A549 (cell line): ENCODE data around the gene GPR142. TPM values are rescaled to one million over a fixed set of nuclear protein-coding genes. Genes with fewer than 3 reads are reported as not detected.
"Not testable (repeated sequence)": the region's sequence is repeated elsewhere in the genome, so short reads cannot be mapped to it uniquely, and the experiment has no call there.

Source experiments
- ATAC-seq, 2 experiments: fragments of 200-7000 bp in 1 of 2; fragments of >200 bp in 1 of 2; cut with Nextera tagmentation in 1 of 2; cut with Tn5 transposase in 1 of 2; 3 replicates each; pipeline versions ENCODE4 v1.8.0 to v1.9.1; 2018 to 2020; ENCODE audit warnings: mild to moderate bottlenecking in 1 of 2, moderate library complexity in 1 of 2
- CTCF ChIA-PET: fragments of 300-600 bp; sonication (Branson Sonifier 250); formaldehyde crosslinking; extraction: SDS; loops from one replicate; lab custom pipeline; 2021; ENCODE audit warnings: antibody characterized with exemption, inconsistent platforms; lab: Yijun Ruan, JAX
- POLR2A ChIA-PET: fragments of 350-600 bp; formaldehyde crosslinking; extraction: SDS; loops from one replicate; lab custom pipeline; 2021; ENCODE audit warnings: antibody characterized with exemption, inconsistent platforms; lab: Yijun Ruan, JAX
- DNase-seq, 2 experiments: peaks; one replicate each; pipeline versions ENCODE4 v3.0.0 to v3.0.0-alpha.2; 2011 to 2016; ENCODE audit warnings: low read depth in 1 of 2, low spot score in 1 of 2
- FAIRE-seq: peaks from 2 replicates; lab custom pipeline; 2011; peaks lifted over from hg19 to GRCh38; lab: Jason Lieb, UNC
- H3K27ac ChIP-seq, 2 experiments: fragments of >200 bp; sonication (Bioruptor Twin); formaldehyde crosslinking; 3 replicates each; pipeline ENCODE4 v1.5.1; 2016 to 2017
- H3K4me1 ChIP-seq: fragments of >200 bp; sonication (Bioruptor Twin); formaldehyde crosslinking; 3 replicates; pipeline ENCODE4 v1.6.1; 2016
- H3K4me2 ChIP-seq: fragments of >200 bp; sonication (Bioruptor Twin); formaldehyde crosslinking; 3 replicates; pipeline ENCODE4 v1.6.1; 2016
- H3K4me3 ChIP-seq: fragments of >200 bp; sonication (Bioruptor Twin); formaldehyde crosslinking; 3 replicates; pipeline ENCODE4 v1.5.1; 2016
- H3K9me3 ChIP-seq: fragments of >200 bp; sonication (Bioruptor Twin); formaldehyde crosslinking; 3 replicates; pipeline ENCODE4 v1.6.1; 2016
- BHLHE40 ChIP-seq: IDR thresholded peaks from 2 replicates; pipeline ENCODE4 v1.6.1; 2012; ENCODE audit warnings: low read depth, low read length, inconsistent platforms
- CBX2 ChIP-seq: fragments of 200-600 bp; sonication (generic); IDR thresholded peaks from 2 replicates; pipeline ENCODE4 v1.6.1; 2016; ENCODE audit warnings: low read depth, mild to moderate bottlenecking, borderline replicate concordance
- CEBPB ChIP-seq, 2 experiments: fragments of >200 bp in 1 of 2; sonication (Bioruptor Twin) in 1 of 2; formaldehyde crosslinking in 1 of 2; IDR thresholded peaks; 2 replicates each; pipeline ENCODE4 v1.6.1; 2012 to 2016
- CHD4 ChIP-seq: fragments of 200-600 bp; sonication (generic); IDR thresholded peaks from 2 replicates; pipeline ENCODE4 v1.6.1; 2016; ENCODE audit warnings: antibody characterized with exemption, mild to moderate bottlenecking, borderline replicate concordance
- E2F6 ChIP-seq: IDR thresholded peaks from 2 replicates; pipeline ENCODE4 v1.6.1; 2012; ENCODE audit warnings: low read depth, borderline replicate concordance
- EHF ChIP-seq: fragments of 250-450 bp; sonication (Bioruptor Pico); IDR thresholded peaks from 2 replicates; pipeline ENCODE4 v1.5.0; 2020; ENCODE audit warnings: mild to moderate bottlenecking
- ESRRA ChIP-seq: fragments of 150-350 bp; IDR thresholded peaks from 2 replicates; pipeline ENCODE4 v1.6.1; 2014; ENCODE audit warnings: mild to moderate bottlenecking, low read length, borderline replicate concordance
- FOSB ChIP-seq: fragments of 250-450 bp; sonication (Bioruptor Pico); IDR thresholded peaks from 2 replicates; pipeline ENCODE4 v1.5.0; 2020; ENCODE audit warnings: mild to moderate bottlenecking, moderate library complexity
- GATA3 ChIP-seq: IDR thresholded peaks from 2 replicates; pipeline ENCODE4 v1.6.1; 2012; ENCODE audit warnings: borderline replicate concordance
- HEYL ChIP-seq: fragments of 250-450 bp; sonication (Bioruptor Pico); IDR thresholded peaks from 2 replicates; pipeline ENCODE4 v1.8.0; 2021; ENCODE audit warnings: mild to moderate bottlenecking, moderate library complexity
- KDM1A ChIP-seq: fragments of 200-600 bp; sonication (generic); IDR thresholded peaks from 2 replicates; pipeline ENCODE4 v1.6.1; 2016; ENCODE audit warnings: low read depth, mild to moderate bottlenecking
- MAFK ChIP-seq: fragments of 450-650 bp; IDR thresholded peaks from 2 replicates; pipeline ENCODE4 v1.6.1; 2014; ENCODE audit not compliant: partially characterized antibody
- MYC ChIP-seq: IDR thresholded peaks from 2 replicates; pipeline ENCODE4 v1.6.1; 2012; ENCODE audit warnings: mild to moderate bottlenecking, inconsistent platforms, low read length, improper control_type of control experiment, borderline replicate concordance
- NFE2L2 ChIP-seq: fragments of 150-350 bp; conservative IDR thresholded peaks from 2 replicates; pipeline ENCODE4 v1.6.1; 2014; ENCODE audit warnings: low read length
- NPAS2 ChIP-seq: fragments of 250-450 bp; sonication (Bioruptor Pico); IDR thresholded peaks from 2 replicates; pipeline ENCODE4 v1.8.0; 2022; ENCODE audit warnings: mild to moderate bottlenecking, moderate library complexity, borderline replicate concordance
- NR3C1 ChIP-seq: fragments of >200 bp; sonication (Bioruptor Twin); formaldehyde crosslinking; IDR thresholded peaks from 3 replicates; pipeline ENCODE4 v1.6.1; 2017
- RARB ChIP-seq: fragments of 250-450 bp; sonication (Bioruptor Pico); IDR thresholded peaks from 2 replicates; pipeline ENCODE4 v1.8.0; 2021; ENCODE audit warnings: mild to moderate bottlenecking, moderate library complexity
- RCOR1 ChIP-seq: fragments of 150-350 bp; IDR thresholded peaks from 2 replicates; pipeline ENCODE4 v1.6.1; 2014; ENCODE audit warnings: antibody characterized with exemption, low read length, low read depth
- REST ChIP-seq: fragments of 200-600 bp; sonication (generic); IDR thresholded peaks from 2 replicates; pipeline ENCODE4 v1.6.1; 2016; ENCODE audit warnings: antibody characterized with exemption, mild to moderate bottlenecking, moderate library complexity
- RFX5 ChIP-seq: fragments of 450-650 bp; IDR thresholded peaks from 2 replicates; pipeline ENCODE4 v1.7.1; 2014; ENCODE audit warnings: antibody characterized with exemption, mild to moderate bottlenecking, moderate library complexity
- RNF2 ChIP-seq: fragments of 200-600 bp; sonication (generic); IDR thresholded peaks from 2 replicates; pipeline ENCODE4 v1.6.1; 2016; ENCODE audit warnings: low read depth, mild to moderate bottlenecking, antibody characterized with exemption, moderate library complexity, borderline replicate concordance
- SMC3 ChIP-seq: fragments of >200 bp; sonication (Bioruptor Twin); formaldehyde crosslinking; IDR thresholded peaks from 3 replicates; pipeline ENCODE4 v1.6.1; 2018; ENCODE audit warnings: inconsistent platforms
- ZFP36 ChIP-seq: fragments of 450-650 bp; IDR thresholded peaks from 2 replicates; pipeline ENCODE4 v1.6.1; 2014; ENCODE audit warnings: borderline replicate concordance; ENCODE audit not compliant: partially characterized antibody
- WGBS: methylation state at CpG from one replicate; pipeline ENCODE4 v1.1.6; 2017; ENCODE audit errors: missing lambda C conversion rate; 5-methylcytosine and 5-hydroxymethylcytosine counted together
- polyA plus RNA-seq, 4 experiments: library from polyadenylated mRNA; depleted of rRNA in 3 of 4; stranded (reverse); fragments of >200 nt; fragmentation: RNase III in 1 of 4; extraction: RNeasy Plus Mini Kit Qiagen cat#74134 plus additional on column Dnase treatment in 1 of 4; gene quantifications; 2 replicates in 3 of 4; 3 replicates in 1 of 4; pipeline ENCODE4 v1.2.3, GENCODE V29; 2011 to 2017
- TF ChIP-seq, protein P1 (sequence below): fragments of >200 bp; sonication (Bioruptor Twin); formaldehyde crosslinking; IDR thresholded peaks from 2 replicates; pipeline ENCODE4 v1.6.1; 2016
- TF ChIP-seq, protein P2 (sequence below): fragments of 450-650 bp; IDR thresholded peaks from 2 replicates; pipeline ENCODE4 v1.6.1; 2014; ENCODE audit warnings: antibody characterized with exemption

The GPR142 gene
- polyA plus RNA-seq, 2 of the 4 experiments (the other 2 are of a cell fraction): not detected

DNA sequence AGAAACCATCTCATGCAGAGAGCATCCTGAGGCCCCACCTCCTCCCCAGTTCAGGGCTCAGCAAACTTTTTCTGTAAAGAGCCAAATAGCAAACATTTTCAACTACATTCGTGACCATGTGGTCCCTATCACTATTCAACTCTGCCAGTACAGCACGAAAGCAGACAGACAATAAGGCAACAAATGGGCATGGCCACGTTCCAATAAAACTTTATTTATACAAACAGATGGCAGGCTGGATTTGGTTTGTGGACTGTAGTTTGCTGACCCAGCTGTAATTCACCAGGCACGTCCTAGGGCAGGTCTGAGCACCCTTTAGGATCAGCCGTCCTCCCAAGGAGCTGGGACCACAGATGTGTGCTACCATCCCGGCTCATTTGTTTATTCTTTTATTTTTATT, 37.5 kb downstream of the GPR142 start:
- DNase-seq (no peak), ATAC-seq (no peak), FAIRE-seq (no peak)
- TF ChIP-seq NR3C1 (no peak), MAFK (peak; percentile 48), CHD4 (no peak), NPAS2 (CRISPR knock-in tag) (no peak)
- WGBS: 63% methylated on average over 6 of the region's 6 CpGs
- Histone ChIP-seq H3K9me3 (no peaks in the 10 kb centered on the region), H3K27ac (no peak overlapping the region), H3K4me1 (peaks cover 15% of the 10 kb centered on the region), H3K4me3 (no peak overlapping the region), H3K4me2 (no peak overlapping the region)
- CTCF ChIA-PET: interaction anchor here (0.6 to 15.2 kb wide), 6 partner anchors 11 to 213 kb away, joined by 3 to 138 read pairs (median 10); no protein-coding TSS in a partner anchor
- POLR2A ChIA-PET: no interaction called here

DNA sequence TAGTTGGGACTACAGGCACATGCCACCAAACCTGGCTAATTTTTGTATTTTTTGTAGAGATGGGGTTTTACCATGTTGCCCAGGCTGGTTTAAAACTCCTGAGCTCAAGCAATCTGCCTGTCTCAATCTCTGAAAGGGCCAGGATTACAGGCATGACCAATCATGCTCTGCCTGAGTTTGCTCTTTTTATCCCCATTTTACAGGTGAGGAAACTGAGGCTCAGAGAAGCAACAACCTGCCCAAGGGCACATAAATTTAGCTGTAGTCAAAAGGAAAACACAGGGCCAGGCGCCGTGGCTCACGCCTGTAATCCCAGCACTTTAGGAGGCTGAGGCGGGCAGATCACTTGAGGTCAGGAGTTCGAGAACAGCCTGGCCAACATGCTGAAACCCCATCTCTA, 38.0 kb downstream of the GPR142 start:
- not testable (repeated sequence) for ATAC-seq

DNA sequence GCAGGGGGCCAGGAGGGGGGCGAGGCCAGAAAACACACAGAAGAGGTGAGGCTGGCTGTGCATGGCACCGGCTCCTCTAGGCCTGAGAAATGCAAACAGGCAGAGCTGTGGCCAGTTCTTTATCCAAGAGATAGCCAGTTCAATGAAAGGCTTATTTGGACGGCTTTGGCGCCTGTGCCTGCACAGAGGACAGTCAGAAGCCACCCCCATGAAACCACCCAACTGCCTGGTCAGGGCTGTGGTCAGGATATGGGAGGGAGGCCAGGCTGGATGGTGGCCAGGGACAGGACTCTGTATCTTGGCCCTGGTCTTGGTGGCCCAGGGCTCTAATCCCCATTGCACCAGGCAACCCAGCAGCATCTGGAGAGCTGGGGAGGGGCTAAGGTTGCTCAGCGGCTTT, 40.1 kb downstream of the GPR142 start:
- Histone ChIP-seq H3K4me3 (no peak overlapping the region), H3K4me1 (peaks cover 15% of the 10 kb centered on the region), H3K4me2 (no peak overlapping the region), H3K27ac (peak overlapping the region in 1 of 2 experiments; percentile 61; a peak in 1 of 6 replicates), H3K9me3 (no peaks in the 10 kb centered on the region)
- ATAC-seq: no peak; a peak in 3 of 6 replicates
- no peak for DNase-seq
- 71% methylated on average over 5 of the region's 5 CpGs for WGBS
- FAIRE-seq: no peak
- no peak for TF ChIP-seq RNF2
- TF ChIP-seq, protein P1, sequence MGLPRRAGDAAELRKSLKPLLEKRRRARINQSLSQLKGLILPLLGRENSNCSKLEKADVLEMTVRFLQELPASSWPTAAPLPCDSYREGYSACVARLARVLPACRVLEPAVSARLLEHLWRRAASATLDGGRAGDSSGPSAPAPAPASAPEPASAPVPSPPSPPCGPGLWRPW: no peak
- no peak for TF ChIP-seq GATA3
- POLR2A ChIA-PET: interaction anchor here (1.3 to 1.4 kb wide), 2 partner anchors 9 to 23 kb away, joined by 4 to 5 read pairs; no protein-coding TSS in a partner anchor
- CTCF ChIA-PET: interaction anchor here (0.6 to 15.2 kb wide), 16 partner anchors 11 to 207 kb away, joined by 3 to 138 read pairs (median 8); partner anchors contain the start of gene GPR142

More for the DNA sequence above, 38.0 kb downstream of the GPR142 start:
- POLR2A ChIA-PET, H3K27ac ChIP-seq, FAIRE-seq, H3K4me3 ChIP-seq, H3K4me2 ChIP-seq, H3K9me3 ChIP-seq, DNase-seq: not testable (repeated sequence)
- H3K4me1 ChIP-seq: peaks cover 15% of the 10 kb centered on the region
- CTCF ChIA-PET: interaction anchor here (0.6 to 15.2 kb wide), 5 partner anchors 12 to 213 kb away, joined by 3 to 138 read pairs (median 8); no protein-coding TSS in a partner anchor
- WGBS: 89% methylated on average over 5 of the region's 5 CpGs

DNA sequence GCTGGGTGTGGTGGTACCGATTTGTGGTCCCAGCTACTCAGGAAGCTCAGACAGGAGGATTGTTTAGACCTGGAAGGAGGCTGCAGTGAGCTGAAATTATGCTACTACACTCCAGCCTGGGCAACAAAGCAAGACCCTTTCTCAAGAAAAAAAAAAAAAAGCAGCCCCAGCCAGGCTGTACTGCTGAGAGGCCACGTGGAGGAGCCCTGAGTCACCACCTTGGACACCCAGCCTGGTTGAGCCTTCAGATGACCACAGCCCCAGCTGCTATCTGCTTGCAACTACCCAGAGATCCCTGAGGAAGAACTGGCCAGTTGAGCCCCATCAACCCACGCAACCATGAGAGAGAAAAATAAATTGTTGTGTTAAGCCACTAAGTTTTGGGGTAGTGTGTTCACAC, 41.0 kb downstream of the GPR142 start:
- 37% methylated on average over 3 of the region's 3 CpGs for WGBS
- peak; percentile 75 to 78 for DNase-seq
- FAIRE-seq: no peak
- no peaks in the 10 kb centered on the region for H3K9me3 ChIP-seq
- peak; percentile 94 to 97 for ATAC-seq
- CTCF ChIA-PET: interaction anchor here (0.6 to 15.2 kb wide), 21 partner anchors 9 to 1150 kb away, joined by 3 to 138 read pairs (median 5); partner anchors contain the start of gene GPR142
- H3K4me1 ChIP-seq: peaks cover 15% of the 10 kb centered on the region
- H3K4me2 ChIP-seq: peak overlapping the region; percentile 28; the same call in 1 of the 3 replicates
- POLR2A ChIA-PET: interaction anchor here (0.6 to 1.4 kb wide), 5 partner anchors 8 to 197 kb away, joined by 3 to 5 read pairs (median 3); no protein-coding TSS in a partner anchor
- H3K4me3 ChIP-seq: no peak overlapping the region
- peak overlapping the region in 1 of 2 experiments; percentile 61; a peak in 3 of 6 replicates for H3K27ac ChIP-seq
- TF ChIP-seq RARB (CRISPR knock-in tag) (no peak), RFX5 (no peak), CEBPB (IDR thresholded peaks at IDR 0.05) (no peak), RNF2 (no peak), MYC (peak; percentile 76; the same call in 1 of the 2 replicates), NFE2L2 (no peak), REST (no peak), ESRRA (no peak), ZFP36 (no peak), HEYL (CRISPR knock-in tag) (no peak), SMC3 (peak; percentile 89), RCOR1 (no peak), E2F6 (no peak), EHF (CRISPR knock-in tag) (no peak), KDM1A (no peak), GATA3 (no peak), NPAS2 (CRISPR knock-in tag) (no peak), CBX2 (no peak), FOSB (CRISPR knock-in tag) (no peak), BHLHE40 (no peak)
- TF ChIP-seq, protein P2, sequence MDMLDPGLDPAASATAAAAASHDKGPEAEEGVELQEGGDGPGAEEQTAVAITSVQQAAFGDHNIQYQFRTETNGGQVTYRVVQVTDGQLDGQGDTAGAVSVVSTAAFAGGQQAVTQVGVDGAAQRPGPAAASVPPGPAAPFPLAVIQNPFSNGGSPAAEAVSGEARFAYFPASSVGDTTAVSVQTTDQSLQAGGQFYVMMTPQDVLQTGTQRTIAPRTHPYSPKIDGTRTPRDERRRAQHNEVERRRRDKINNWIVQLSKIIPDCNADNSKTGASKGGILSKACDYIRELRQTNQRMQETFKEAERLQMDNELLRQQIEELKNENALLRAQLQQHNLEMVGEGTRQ: peak; percentile 58
